Activated T-helper 1 cell treated with anti-CD3 and anti-CD28 coated beads, Interleukin-12 subunit alpha, Interleukin-12 subunit beta, Interleukin-2, Interleukin-4 antibody, amounts not matched to agents 30 ng/mL and 10 ng/mL and 1 ng/mL, durations not matched to agents 14 hours and 24 hours and 36 hours (primary cell): Measurements from ENCODE around the gene G6PC3. TPM values are rescaled to one million over a fixed set of nuclear protein-coding genes. Genes with fewer than 3 reads are reported as not detected.
A peak's percentile ranks its signal among the peaks of the same experiment; 100 is the strongest.
"Not testable (repeated sequence)": the region's sequence is repeated elsewhere in the genome, so short reads cannot be mapped to it uniquely, and the experiment has no call there.

ENCODE experiments used
- DNase-seq: peaks from one replicate; pipeline ENCODE4 v3.0.0; 2021; ENCODE audit warnings: low spot score
- H3K27ac Mint-ChIP-seq: one replicate; pipeline ENCODE4 v1.8.0; 2021; ENCODE audit warnings: mild to moderate bottlenecking, mixed read lengths
- H3K27me3 Mint-ChIP-seq: one replicate; pipeline ENCODE4 v1.8.0; 2022; ENCODE audit warnings: mild to moderate bottlenecking, moderate library complexity, mixed read lengths; ENCODE audit not compliant: insufficient read depth
- H3K36me3 Mint-ChIP-seq: one replicate; pipeline ENCODE4 v1.8.0; 2021; ENCODE audit warnings: low read depth, mixed read lengths
- H3K4me1 Mint-ChIP-seq: one replicate; pipeline ENCODE4 v1.8.0; 2021; ENCODE audit warnings: low read depth, mixed read lengths
- H3K4me3 Mint-ChIP-seq: one replicate; pipeline ENCODE4 v1.8.0; 2021; ENCODE audit warnings: mild to moderate bottlenecking, moderate library complexity, mixed read lengths
- H3K9me3 Mint-ChIP-seq: one replicate; pipeline ENCODE4 v1.8.0; 2021; ENCODE audit warnings: mixed read lengths
- intact Hi-C: fragments of 100-400 bp; cut with micrococcal nuclease; formaldehyde crosslinking; loops from one replicate; pipeline ENCODE4 v1.15.1; 2024
- total RNA-seq: library from RNA; stranded (reverse); gene quantifications from 2 replicates; pipeline ENCODE4 v1.2.3, GENCODE V29; 2022

The G6PC3 gene
- total RNA-seq, 1 donor from 2014 or later = 34.9 TPM

- Mint-ChIP-seq H3K36me3 (peaks cover 8% of the 10 kb centered on the region), H3K4me3 (no peak overlapping the region), H3K9me3 (no peaks in the 10 kb centered on the region), H3K27ac (no peak overlapping the region), H3K27me3 (no peaks in the 10 kb centered on the region), H3K4me1 (peaks cover 24% of the 10 kb centered on the region)
- intact Hi-C loops = no loop called here
- no peak for DNase-seq
These were observed 21.5 kb downstream of the G6PC3 start for GRCh38 chr17:44092051-44092450.

- Mint-ChIP-seq H3K4me1 (peaks cover 16% of the 10 kb centered on the region), H3K27me3 (no peaks in the 10 kb centered on the region), H3K36me3 (peaks cover 8% of the 10 kb centered on the region), H3K27ac (no peak overlapping the region), H3K4me3 (no peak overlapping the region), H3K9me3 (no peaks in the 10 kb centered on the region)
- intact Hi-C loops = no loop called here
- DNase-seq = no peak
These were observed 22.8 kb downstream of the G6PC3 start for GRCh38 chr17:44093231-44093900.

- no peak for DNase-seq
- no peaks in the 10 kb centered on the region for H3K9me3 Mint-ChIP-seq
- intact Hi-C loops = no loop called here
- H3K36me3 Mint-ChIP-seq = peaks cover 3% of the 10 kb centered on the region
- H3K4me3 Mint-ChIP-seq = no peak overlapping the region
- H3K4me1 Mint-ChIP-seq = peaks cover 12% of the 10 kb centered on the region
- H3K27me3 Mint-ChIP-seq = no peaks in the 10 kb centered on the region
- no peak overlapping the region for H3K27ac Mint-ChIP-seq
These were observed 24.3 kb downstream of the G6PC3 start for GRCh38 chr17:44094701-44095387.

- H3K36me3 Mint-ChIP-seq = peaks cover 3% of the 10 kb centered on the region
- H3K4me1 Mint-ChIP-seq = peaks cover 12% of the 10 kb centered on the region
- DNase-seq = no peak
- H3K4me3 Mint-ChIP-seq = no peak overlapping the region
- no peak overlapping the region for H3K27ac Mint-ChIP-seq
- no peaks in the 10 kb centered on the region for H3K27me3 Mint-ChIP-seq
- H3K9me3 Mint-ChIP-seq = no peaks in the 10 kb centered on the region
- intact Hi-C loops = no loop called here
These were observed 24.8 kb downstream of the G6PC3 start for GRCh38 chr17:44095388-44095646.

GRCh38 chr17:44095647-44096496 lies 25.3 kb downstream of the G6PC3 start:
- H3K4me3 Mint-ChIP-seq = peak overlapping the region; percentile 5

GRCh38 chr17:44097110-44097958 lies 26.8 kb downstream of the G6PC3 start:
- H3K9me3 Mint-ChIP-seq = no peaks in the 10 kb centered on the region
- peaks cover 12% of the 10 kb centered on the region for H3K4me1 Mint-ChIP-seq
- no peak overlapping the region for H3K4me3 Mint-ChIP-seq

More at GRCh38 chr17:44095647-44096496, 25.3 kb downstream of the G6PC3 start:
- Mint-ChIP-seq H3K27ac (peak overlapping the region; percentile 63), H3K27me3 (no peaks in the 10 kb centered on the region), H3K9me3 (no peaks in the 10 kb centered on the region), H3K4me1 (peaks cover 12% of the 10 kb centered on the region), H3K36me3 (peaks cover 3% of the 10 kb centered on the region)
- DNase-seq = no peak
- intact Hi-C loops = no loop called here

GRCh38 chr17:44101858-44102257 lies 31.3 kb downstream of the G6PC3 start:
- H3K36me3 Mint-ChIP-seq, H3K4me3 Mint-ChIP-seq, DNase-seq, intact Hi-C loops, H3K4me1 Mint-ChIP-seq, H3K27me3 Mint-ChIP-seq, H3K9me3 Mint-ChIP-seq, H3K27ac Mint-ChIP-seq: not testable (repeated sequence)

More at GRCh38 chr17:44097110-44097958, 26.8 kb downstream of the G6PC3 start:
- no peak for DNase-seq
- intact Hi-C loops = no loop called here
- Mint-ChIP-seq H3K27me3 (no peaks in the 10 kb centered on the region), H3K36me3 (no peaks in the 10 kb centered on the region), H3K27ac (no peak overlapping the region)

- Mint-ChIP-seq H3K27ac (no peak overlapping the region), H3K9me3 (no peaks in the 10 kb centered on the region), H3K27me3 (no peaks in the 10 kb centered on the region), H3K36me3 (no peaks in the 10 kb centered on the region), H3K4me3 (no peak overlapping the region), H3K4me1 (no peaks in the 10 kb centered on the region)
- no peak for DNase-seq
- intact Hi-C loops = no loop called here
These were observed 32.5 kb downstream of the G6PC3 start for GRCh38 chr17:44102849-44103622.

GRCh38 chr17:44105483-44105882 lies 34.9 kb downstream of the G6PC3 start:
- Mint-ChIP-seq H3K4me3 (no peak overlapping the region), H3K27me3 (no peaks in the 10 kb centered on the region), H3K27ac (no peak overlapping the region), H3K4me1 (no peaks in the 10 kb centered on the region), H3K9me3 (no peaks in the 10 kb centered on the region), H3K36me3 (no peaks in the 10 kb centered on the region)
- intact Hi-C loops = loop anchor here (5.0 kb wide), 1 partner anchor 767 kb away; no protein-coding TSS in a partner anchor
- DNase-seq = no peak

GRCh38 chr17:44105941-44106340 lies 35.4 kb downstream of the G6PC3 start:
- Mint-ChIP-seq H3K4me1 (no peaks in the 10 kb centered on the region), H3K4me3 (no peak overlapping the region), H3K9me3 (no peaks in the 10 kb centered on the region), H3K27ac (no peak overlapping the region), H3K27me3 (no peaks in the 10 kb centered on the region), H3K36me3 (no peaks in the 10 kb centered on the region)
- no peak for DNase-seq
- intact Hi-C loops = loop anchor here (5.0 kb wide), 1 partner anchor 766 kb away; no protein-coding TSS in a partner anchor

GRCh38 chr17:44106801-44107200 lies 36.3 kb downstream of the G6PC3 start:
- no peaks in the 10 kb centered on the region for H3K36me3 Mint-ChIP-seq
- H3K27ac Mint-ChIP-seq = no peak overlapping the region
- no peak overlapping the region for H3K4me3 Mint-ChIP-seq
- H3K27me3 Mint-ChIP-seq = no peaks in the 10 kb centered on the region
- no peaks in the 10 kb centered on the region for H3K4me1 Mint-ChIP-seq
- no peak for DNase-seq
- intact Hi-C loops = loop anchor here (5.0 kb wide), 1 partner anchor 766 kb away; no protein-coding TSS in a partner anchor
- H3K9me3 Mint-ChIP-seq = no peaks in the 10 kb centered on the region
